Middle frontal gyrus (tissue), 1 donor: Measurements from ENCODE around the gene TTC4.
A peak's percentile ranks its signal among the peaks of the same experiment; 100 is the strongest.
"Not testable (repeated sequence)": the region's sequence is repeated elsewhere in the genome, so short reads cannot be mapped to it uniquely, and the experiment has no call there.

Experiments
- DNase-seq: peaks from one replicate; pipeline ENCODE4 v3.0.0-alpha.2; 2015; ENCODE audit warnings: low spot score; ENCODE audit errors: extremely low spot score

TTC4 gene

DNA sequence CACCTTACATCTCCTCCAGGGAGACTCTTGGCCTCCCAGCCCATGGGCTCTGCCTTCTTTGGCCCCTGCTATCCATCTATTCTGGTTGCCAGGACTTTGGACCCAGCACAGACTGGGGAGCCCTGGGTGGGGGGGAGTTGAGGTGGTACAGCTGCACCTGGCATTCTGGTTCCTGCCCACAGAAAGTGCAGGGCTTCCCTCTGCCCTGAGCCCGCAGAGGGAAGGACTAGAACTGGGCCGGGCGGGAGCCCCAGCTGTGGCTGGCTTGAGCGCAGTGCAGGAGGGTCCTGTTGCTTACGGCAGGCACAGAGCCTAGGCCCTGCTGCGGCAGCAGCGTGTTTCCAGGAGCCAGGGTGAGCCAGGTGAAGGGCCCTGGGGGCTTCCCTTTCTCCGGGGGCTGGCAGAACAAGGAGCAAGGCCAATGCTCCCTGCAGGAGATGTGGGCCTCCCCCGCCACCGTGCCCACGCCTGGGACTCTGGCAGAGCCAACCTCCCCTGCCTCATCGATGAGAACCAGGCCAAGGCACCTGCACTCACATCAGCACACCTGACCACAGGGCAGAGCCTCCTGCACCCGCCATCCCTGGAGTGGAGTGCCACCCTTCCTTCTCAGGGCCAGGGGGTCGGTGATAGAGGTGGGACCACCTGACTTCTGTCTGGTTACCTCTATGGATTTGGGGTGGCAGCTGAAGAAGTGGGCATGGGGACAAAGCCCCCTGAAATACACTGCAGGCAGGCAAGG is 32.6 kb downstream of the TTC4 start:
- DNase-seq: no peak

- DNase-seq: no peak
These were observed 34.9 kb downstream of the TTC4 start for GRCh38 chr1:54750596-54750995.

- DNase-seq: no peak
These were observed 35.8 kb downstream of the TTC4 start for GRCh38 chr1:54751426-54751825.

DNA sequence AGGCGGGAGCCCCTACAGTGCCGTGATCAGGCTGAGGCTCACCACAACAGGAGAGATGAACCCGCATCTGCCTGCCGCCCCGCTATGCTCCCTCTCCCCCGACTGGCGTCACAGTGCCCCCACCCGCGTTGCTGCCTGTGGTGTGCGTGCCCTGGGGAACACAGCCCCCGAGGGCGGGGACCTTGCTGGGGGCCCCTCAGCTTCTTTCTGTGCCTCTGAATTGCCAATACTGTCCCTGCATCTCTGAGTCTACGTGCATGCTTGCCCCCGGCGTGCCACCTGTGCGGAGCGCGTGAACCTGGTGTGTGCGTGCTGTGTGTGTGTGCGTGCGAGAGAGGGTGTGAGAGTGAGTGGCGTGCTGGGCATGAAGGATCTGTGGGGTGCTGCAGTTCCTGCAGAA is 38.4 kb downstream of the TTC4 start:
- DNase-seq: no peak

GRCh38 chr1:54754486-54755285 is 39.0 kb downstream of the TTC4 start:
- no peak for DNase-seq

DNA sequence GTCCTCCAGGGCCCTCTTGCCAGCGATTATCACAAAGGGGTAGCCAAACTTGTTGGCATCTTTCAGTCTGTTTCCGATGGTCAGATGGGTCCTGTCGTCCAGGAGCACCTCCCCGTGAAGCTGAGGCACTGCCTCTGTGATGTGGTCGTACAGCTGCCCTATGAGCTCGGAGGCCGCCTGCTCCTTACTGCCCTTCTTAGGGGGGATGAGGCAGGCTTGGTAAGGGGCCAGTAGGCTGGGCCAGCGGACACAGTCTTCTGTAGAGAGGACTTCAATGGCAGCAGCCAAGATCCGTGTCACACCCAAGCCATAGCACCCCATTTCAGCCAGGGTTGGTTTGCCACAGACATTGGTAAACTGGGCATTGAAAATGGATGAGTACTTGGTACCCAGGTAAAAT is 42.2 kb downstream of the TTC4 start:
- DNase-seq: no peak

DNA sequence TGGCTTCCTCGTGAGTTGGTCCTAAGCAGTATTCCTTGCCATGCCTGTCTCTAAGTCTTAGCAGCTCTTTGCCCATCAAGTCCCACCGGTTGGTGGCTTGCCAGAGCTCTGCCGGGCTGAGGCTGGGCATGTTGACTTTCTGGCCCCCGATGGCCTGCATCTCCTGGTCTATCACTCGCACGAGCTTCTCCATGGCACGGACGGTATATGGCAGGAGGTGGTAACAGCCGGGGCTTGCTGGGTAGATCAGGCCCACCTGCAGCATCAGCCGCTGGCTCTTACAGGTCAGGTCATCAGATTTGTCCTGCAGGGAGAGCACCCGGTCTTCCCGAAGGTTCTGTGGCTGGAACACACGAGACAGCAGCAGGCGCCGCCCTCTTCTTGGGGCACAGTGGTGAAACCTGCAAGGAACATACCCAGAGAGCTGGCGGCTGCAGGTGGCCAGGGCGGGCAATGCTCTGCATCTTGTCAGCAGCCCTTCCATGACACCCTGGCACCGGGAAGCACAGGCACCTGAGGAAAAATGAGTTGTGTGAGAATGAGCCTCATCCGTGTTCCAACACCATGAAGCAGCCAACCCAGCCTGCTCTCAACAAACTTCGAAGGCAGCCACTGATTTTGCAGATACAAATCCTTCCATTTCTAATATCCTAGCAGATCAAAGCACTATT is 43.2 kb downstream of the TTC4 start:
- DNase-seq: no peak

- no peak for DNase-seq
These were observed 48.1 kb downstream of the TTC4 start for GRCh38 chr1:54763816-54764132.

DNA sequence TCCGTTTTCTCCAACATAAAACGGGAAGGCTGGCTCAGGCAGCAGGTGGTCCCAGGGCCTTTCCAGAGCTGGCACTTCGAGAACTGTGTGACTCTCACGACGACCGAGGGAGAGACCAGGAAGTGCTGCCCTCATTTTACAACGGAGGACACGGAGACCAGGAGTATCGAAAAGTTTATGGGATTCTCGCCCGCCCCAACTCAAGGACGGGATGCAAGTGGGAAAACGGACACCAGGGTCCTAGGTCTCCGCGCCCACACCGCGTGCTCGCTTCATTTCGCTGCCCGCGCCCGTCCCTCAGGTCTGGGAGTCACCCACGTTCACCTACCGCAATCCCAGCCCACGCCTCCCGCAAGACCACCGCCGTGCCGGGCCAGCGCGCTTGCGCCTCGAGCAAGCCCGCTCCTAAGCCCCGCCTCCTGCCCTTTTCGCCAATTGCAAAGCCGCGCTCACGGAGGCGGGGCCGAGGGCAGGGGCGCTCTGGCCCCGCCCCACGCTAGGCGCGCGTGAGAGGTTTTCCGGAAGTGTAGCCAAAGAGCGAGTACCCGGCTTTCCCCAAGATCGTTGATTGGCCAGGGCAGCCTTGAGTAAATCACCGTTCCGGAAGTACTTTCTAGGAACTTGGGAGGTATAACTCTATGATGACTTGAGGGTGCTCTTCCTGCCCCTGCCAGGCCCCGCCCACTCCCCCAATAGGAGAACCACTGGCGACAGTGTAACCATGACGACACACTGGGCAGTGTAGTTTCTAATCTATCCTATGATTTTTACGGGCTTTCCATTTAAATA is 48.7 kb downstream of the TTC4 start, which contains the start of gene PARS2:
TSS of gene PARS2 (minus strand) at position 391 of the 789 bp plus-strand sequence. CDS start 5,362 bp downstream, outside the sequence.
- peak; percentile 99 for DNase-seq

GRCh38 chr1:54764922-54765561 is 49.4 kb downstream of the TTC4 start:
- DNase-seq: no peak

GRCh38 chr1:54766726-54767125 is 51.1 kb downstream of the TTC4 start:
- DNase-seq: no peak

DNA sequence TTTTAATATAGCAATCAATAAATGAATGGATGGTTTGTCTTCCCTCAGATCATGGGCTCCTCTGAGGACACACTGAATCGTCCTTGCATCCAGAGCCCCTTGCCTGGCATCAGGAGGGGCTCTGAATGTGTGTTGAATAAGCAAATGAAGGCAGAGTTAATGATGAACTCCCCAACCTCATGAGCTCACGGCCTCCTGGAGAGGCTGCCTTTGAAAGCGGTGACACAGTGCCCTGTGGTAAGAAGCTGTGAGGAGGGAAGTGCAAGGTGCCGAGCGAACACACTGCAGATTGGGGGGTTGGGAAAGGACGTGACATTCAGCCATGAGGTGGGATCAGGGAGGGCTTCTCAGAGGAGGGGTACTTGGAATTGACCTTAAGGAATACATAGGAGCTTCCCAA is 51.9 kb downstream of the TTC4 start:
- no peak for DNase-seq

- DNase-seq: no peak
These were observed 52.4 kb downstream of the TTC4 start for GRCh38 chr1:54768093-54768492.

- DNase-seq: no peak
These were observed 57.3 kb downstream of the TTC4 start for GRCh38 chr1:54772951-54773350.

DNA sequence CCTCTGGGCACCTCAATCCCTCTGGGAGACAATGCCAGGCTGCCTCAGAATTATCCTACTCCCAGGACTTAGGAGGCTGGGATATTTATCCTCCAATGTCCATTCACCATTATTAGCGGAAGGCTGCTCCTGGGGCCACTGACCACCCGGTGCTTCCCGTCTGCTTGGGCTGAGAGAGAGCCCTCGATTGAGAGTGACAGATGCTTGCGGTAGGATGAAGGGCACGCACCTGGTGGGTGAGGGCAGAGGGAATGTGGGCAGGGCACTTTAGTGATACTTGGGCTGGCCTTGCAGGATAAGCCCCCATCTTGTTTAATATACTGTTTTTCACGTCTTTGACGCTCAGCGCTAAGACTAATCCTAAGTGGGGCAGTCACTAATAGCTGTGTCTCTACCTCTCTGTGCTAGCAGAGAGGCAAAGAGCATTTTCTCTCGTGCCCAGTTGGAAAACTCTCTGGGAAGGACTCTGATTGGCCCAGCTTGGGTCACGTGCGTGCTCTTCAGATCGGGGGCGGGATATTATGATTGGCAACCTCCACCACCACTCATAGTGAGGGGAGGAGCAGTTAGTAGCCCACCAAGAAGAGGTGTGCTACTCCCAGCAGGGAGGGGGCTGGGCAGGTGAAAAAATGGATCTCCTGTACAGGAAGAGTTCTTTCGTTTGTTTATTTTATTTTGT is 59.3 kb downstream of the TTC4 start:
- DNase-seq: no peak

- not testable (repeated sequence) for DNase-seq
These were observed 60.4 kb downstream of the TTC4 start for GRCh38 chr1:54775828-54776721.

DNA sequence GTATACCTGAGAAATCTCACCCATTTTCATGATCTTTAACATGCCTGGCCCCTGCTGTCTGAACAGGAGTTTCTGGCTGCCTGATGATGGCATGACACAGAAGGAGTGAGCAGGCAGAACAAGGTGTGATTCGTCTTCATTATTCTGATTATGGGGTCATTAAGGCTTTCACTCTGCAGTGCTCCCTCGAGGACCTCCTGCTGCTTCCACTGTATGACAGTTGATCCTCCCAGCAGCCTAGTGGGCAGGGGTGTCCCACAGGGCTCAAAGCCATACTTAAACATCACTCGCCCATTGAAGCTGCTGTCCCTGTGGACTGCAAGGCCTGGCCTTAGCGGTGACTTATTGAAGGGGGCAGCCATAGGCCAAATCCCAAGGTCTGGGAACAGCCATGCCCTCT is 61.4 kb downstream of the TTC4 start:
- no peak for DNase-seq

DNA sequence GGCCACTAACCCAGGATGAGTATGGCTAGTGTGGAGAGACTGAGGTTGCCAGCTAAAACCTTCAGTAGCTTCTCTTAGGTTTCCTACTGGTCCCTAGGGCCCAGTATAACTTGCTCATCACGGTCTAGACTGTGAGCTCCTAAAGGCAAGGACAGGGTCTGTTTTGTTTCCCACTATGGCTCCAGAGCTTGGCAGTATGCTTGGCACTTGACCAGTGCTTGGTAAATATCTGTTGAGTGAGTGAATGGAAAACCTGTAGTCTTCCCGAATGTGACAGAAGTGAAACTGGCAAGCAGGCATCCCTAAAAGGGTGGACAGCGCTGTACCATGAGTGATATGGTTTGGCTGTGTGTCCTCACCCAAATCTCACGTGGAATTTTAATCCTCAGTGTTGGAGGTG is 61.8 kb downstream of the TTC4 start:
- DNase-seq: no peak

DNA sequence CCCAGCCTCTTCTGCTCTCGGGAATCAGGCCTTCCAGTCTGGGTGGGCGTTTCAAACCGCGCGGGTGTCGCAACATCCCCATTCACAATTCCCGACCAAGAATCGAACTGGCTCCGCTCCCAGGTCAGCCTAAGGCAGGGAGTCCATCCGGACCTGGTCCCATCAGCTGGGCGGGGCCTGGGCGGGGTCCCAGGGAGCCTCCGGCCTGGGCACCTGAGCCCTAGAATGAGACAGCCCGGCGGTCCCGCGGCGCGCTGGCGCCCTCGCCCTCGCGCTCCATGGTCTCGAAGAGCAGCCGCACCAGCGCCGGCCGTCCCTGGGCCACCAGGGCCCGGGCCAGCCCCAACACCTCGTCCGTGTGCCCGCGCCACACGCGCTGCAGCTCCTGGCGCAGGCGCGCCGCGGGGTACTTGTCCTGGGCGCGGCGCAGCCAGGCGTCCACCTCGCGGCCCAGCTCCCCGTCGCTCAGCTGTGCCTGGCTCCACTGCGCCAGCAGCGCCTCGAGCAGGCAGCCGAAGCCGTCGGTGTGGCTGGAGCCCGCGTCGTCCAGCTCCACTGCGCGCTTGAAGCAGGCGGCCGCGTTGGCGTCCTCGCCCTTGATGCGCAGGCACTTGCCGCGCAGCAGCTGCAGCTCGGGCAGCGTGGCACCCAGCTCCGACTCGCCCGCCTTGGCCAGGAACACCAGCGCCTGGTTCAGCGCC is 65.5 kb downstream of the TTC4 start:
- DNase-seq: no peak
